H9 (cell line): ENCODE data around the gene PTPN21. TPM values are rescaled to one million over a fixed set of nuclear protein-coding genes. Genes with fewer than 3 reads are reported as not detected.

Source experiments
- DNase-seq: peaks from one replicate; pipeline ENCODE4 v3.0.0-alpha.2; 2017
- H2AFZ ChIP-seq: one replicate; pipeline ENCODE4 v1.6.1; 2013; ENCODE audit warnings: mild to moderate bottlenecking, low read length, control low read depth, moderate library complexity
- H2AK5ac ChIP-seq: 2 replicates; pipeline ENCODE4 v1.6.1; 2013; ENCODE audit warnings: low read length, control low read depth, mixed read lengths; ENCODE audit not compliant: insufficient read length
- H2BK120ac ChIP-seq: one replicate; pipeline ENCODE4 v1.6.1; 2013; ENCODE audit warnings: low read depth, mild to moderate bottlenecking, low read length, control low read depth, inconsistent platforms; ENCODE audit not compliant: poor library complexity, severe bottlenecking
- H2BK12ac ChIP-seq: 2 replicates; pipeline ENCODE4 v1.6.1; 2013; ENCODE audit warnings: low read length, control low read depth, mixed read lengths, low read depth; ENCODE audit not compliant: insufficient read length
- H2BK15ac ChIP-seq: 2 replicates; pipeline ENCODE4 v1.6.1; 2013; ENCODE audit warnings: low read depth, low read length, control low read depth
- H2BK20ac ChIP-seq: one replicate; pipeline ENCODE4 v1.6.1; 2013; ENCODE audit warnings: low read depth, mild to moderate bottlenecking, low read length, control low read depth, inconsistent platforms; ENCODE audit not compliant: poor library complexity, severe bottlenecking
- H2BK5ac ChIP-seq: 2 replicates; pipeline ENCODE4 v1.6.1; 2013; ENCODE audit warnings: low read length, control low read depth, mixed read lengths; ENCODE audit not compliant: insufficient read length
- H3K14ac ChIP-seq: 2 replicates; pipeline ENCODE4 v1.6.1; 2013; ENCODE audit warnings: low read length, control low read depth; ENCODE audit not compliant: insufficient read depth
- H3K18ac ChIP-seq: 2 replicates; pipeline ENCODE4 v1.6.1; 2013; ENCODE audit warnings: low read depth, mild to moderate bottlenecking, mixed read lengths, low read length, control low read depth; ENCODE audit not compliant: insufficient read length
- H3K23ac ChIP-seq: 2 replicates; pipeline ENCODE4 v1.6.1; 2013; ENCODE audit warnings: low read length, control low read depth, mixed read lengths, low read depth; ENCODE audit not compliant: insufficient read length
- H3K23me2 ChIP-seq: 2 replicates; pipeline ENCODE4 v1.6.1; 2013; ENCODE audit warnings: low read depth, mild to moderate bottlenecking, mixed read lengths, low read length, control low read depth; ENCODE audit not compliant: insufficient read length, poor library complexity, severe bottlenecking
- H3K27ac ChIP-seq: 2 replicates; pipeline ENCODE4 v1.5.1; 2013; ENCODE audit warnings: low read length, control low read depth, mixed read lengths, low read depth; ENCODE audit not compliant: insufficient read length
- H3K27me3 ChIP-seq: 2 replicates; pipeline ENCODE4 v1.6.1; 2013; ENCODE audit warnings: low read length, control low read depth, inconsistent platforms; ENCODE audit not compliant: insufficient read depth
- H3K4ac ChIP-seq: 2 replicates; pipeline ENCODE4 v1.6.1; 2013; ENCODE audit warnings: low read depth, mild to moderate bottlenecking, control low read depth, inconsistent platforms, low read length, moderate library complexity
- H3K4me1 ChIP-seq: 2 replicates; pipeline ENCODE4 v1.6.1; 2013; ENCODE audit warnings: low read length, control low read depth, inconsistent platforms; ENCODE audit not compliant: insufficient read depth
- H3K4me2 ChIP-seq: 2 replicates; pipeline ENCODE4 v1.6.1; 2013; ENCODE audit warnings: low read length, control low read depth, mixed read lengths; ENCODE audit not compliant: insufficient read length, insufficient read depth
- H3K56ac ChIP-seq: 2 replicates; pipeline ENCODE4 v1.6.1; 2013; ENCODE audit warnings: low read depth, mild to moderate bottlenecking, mixed read lengths, low read length, control low read depth; ENCODE audit not compliant: insufficient read length
- H3K79me1 ChIP-seq: 2 replicates; pipeline ENCODE4 v1.6.1; 2013; ENCODE audit warnings: low read depth, mild to moderate bottlenecking, moderate library complexity, low read length, control low read depth, inconsistent platforms; ENCODE audit not compliant: insufficient read depth, poor library complexity, severe bottlenecking
- H3K79me2 ChIP-seq: 2 replicates; pipeline ENCODE4 v1.6.1; 2013; ENCODE audit warnings: low read length, control low read depth, inconsistent platforms; ENCODE audit not compliant: insufficient read depth
- H3K9ac ChIP-seq: 2 replicates; pipeline ENCODE4 v1.6.1; 2013; ENCODE audit warnings: low read length, control low read depth, mixed read lengths; ENCODE audit not compliant: insufficient read length; ENCODE audit errors: extremely low read depth
- H3K9me3 ChIP-seq: one replicate; pipeline ENCODE4 v1.6.1; 2013; ENCODE audit warnings: low read depth, low read length, inconsistent platforms; ENCODE audit not compliant: control insufficient read depth
- H3T11ph ChIP-seq: one replicate; pipeline ENCODE4 v1.6.1; 2013; ENCODE audit warnings: mild to moderate bottlenecking, low read length, control low read depth, inconsistent platforms
- H4K20me1 ChIP-seq: one replicate; pipeline ENCODE4 v1.6.1; 2013; ENCODE audit not compliant: control insufficient read depth, insufficient read length, insufficient read depth
- H4K5ac ChIP-seq: 2 replicates; pipeline ENCODE4 v1.6.1; 2013; ENCODE audit warnings: low read depth, mild to moderate bottlenecking, mixed read lengths, low read length, control low read depth; ENCODE audit not compliant: insufficient read length
- H4K8ac ChIP-seq: replicated peaks from 2 replicates; pipeline ENCODE4 v1.6.1; 2013; ENCODE audit warnings: low read length, control low read depth, mixed read lengths, low read depth; ENCODE audit not compliant: insufficient read length
- H4K91ac ChIP-seq: 2 replicates; pipeline ENCODE4 v1.6.1; 2013; ENCODE audit warnings: low read depth, mild to moderate bottlenecking, moderate library complexity, mixed read lengths, low read length, control low read depth; ENCODE audit not compliant: insufficient read length
- H3K27ac Mint-ChIP-seq, 3 experiments: 2 replicates in 2 of 3; 3 replicates in 1 of 3; pipeline ENCODE4 v1.8.0; 2020 to 2021; ENCODE audit warnings: mixed read lengths in 3 of 3, mild to moderate bottlenecking in 1 of 3, moderate library complexity in 1 of 3
- H3K27me3 Mint-ChIP-seq: 2 replicates; pipeline ENCODE4 v1.8.0; 2021; ENCODE audit warnings: low read depth, mild to moderate bottlenecking, moderate library complexity, mixed read lengths
- H3K36me3 Mint-ChIP-seq, 3 experiments: 2 replicates in 2 of 3; 3 replicates in 1 of 3; pipeline ENCODE4 v1.8.0; 2020 to 2021; ENCODE audit warnings: low read depth in 3 of 3, mixed read lengths in 3 of 3; ENCODE audit not compliant: insufficient read depth in 1 of 3
- H3K4me1 Mint-ChIP-seq, 2 experiments: 2 replicates each; pipeline ENCODE4 v1.8.0; 2020; ENCODE audit warnings: mixed read lengths in 2 of 2
- H3K4me3 Mint-ChIP-seq, 2 experiments: 2 replicates in 1 of 2; 3 replicates in 1 of 2; pipeline ENCODE4 v1.8.0; 2020 to 2021; ENCODE audit warnings: mild to moderate bottlenecking in 2 of 2, mixed read lengths in 2 of 2, moderate library complexity in 1 of 2
- H3K9me3 Mint-ChIP-seq, 2 experiments: 2 replicates in 1 of 2; 3 replicates in 1 of 2; pipeline ENCODE4 v1.8.0; 2020; ENCODE audit warnings: mild to moderate bottlenecking in 2 of 2, mixed read lengths in 2 of 2, moderate library complexity in 1 of 2
- CTCF ChIP-seq: fragments of 200-600 bp; sonication (generic); conservative IDR thresholded peaks from 3 replicates; pipeline ENCODE4 v1.8.0; 2021; ENCODE audit warnings: antibody characterized with exemption, mild to moderate bottlenecking
- WGBS: extraction: QIAGEN DNeasy Blood & Tissue Kit; methylation state at CpG from one replicate; pipeline ENCODE4 v1.1.7; 2013; ENCODE audit warnings: missing lambda C conversion rate, low lambda C conversion rate, mixed read lengths; ENCODE audit not compliant: insufficient read length; ENCODE audit errors: extremely low coverage; 5-methylcytosine and 5-hydroxymethylcytosine counted together
- total RNA-seq: library from RNA; stranded (reverse); gene quantifications from 2 replicates; pipeline ENCODE4 v1.2.1, GENCODE V29; 2021

PTPN21 gene
- total RNA-seq, 1 experiment from 2014 or later = 14.3 TPM

- no peak overlapping the region for H3K4me2 ChIP-seq
- no peak overlapping the region for H3K14ac ChIP-seq
- H3K9me3 ChIP-seq = no peaks in the 10 kb centered on the region
- no peak overlapping the region for H2BK15ac ChIP-seq
- no peak overlapping the region for H2BK5ac ChIP-seq
- H3K27me3 ChIP-seq = no peaks in the 10 kb centered on the region
- no peak overlapping the region for H2BK12ac ChIP-seq
- no peaks in the 10 kb centered on the region for H3K79me1 ChIP-seq
- no peak overlapping the region for H3T11ph ChIP-seq
- no peak overlapping the region for H3K18ac ChIP-seq
- WGBS = no CpG with 5 or more reads among the region's 7 CpGs
- Mint-ChIP-seq H3K27me3 (no peaks in the 10 kb centered on the region), H3K27ac (peak overlapping the region in 1 of 3 experiments; percentile 61; a peak in 1 of 7 replicates), H3K9me3 (no peaks in the 10 kb centered on the region), H3K36me3 (peaks cover 12 to 59% (median 58%) of the 10 kb centered on the region in 3 experiments; a peak in 6 of 7 replicates), H3K4me1 (no peaks in the 10 kb centered on the region), H3K4me3 (no peak overlapping the region)
- H3K9ac ChIP-seq = no peak overlapping the region
- H3K4ac ChIP-seq = no peak overlapping the region
- no peaks in the 10 kb centered on the region for H3K23me2 ChIP-seq
- H3K23ac ChIP-seq = no peak overlapping the region
- H4K91ac ChIP-seq = no peak overlapping the region
- H2BK120ac ChIP-seq = no peak overlapping the region
- no peaks in the 10 kb centered on the region for H3K4me1 ChIP-seq
- no peak overlapping the region for H2AFZ ChIP-seq
- TF ChIP-seq CTCF = no peak
- no peak overlapping the region for H3K56ac ChIP-seq
- H4K8ac ChIP-seq = no peak overlapping the region
- no peaks in the 10 kb centered on the region for H3K79me2 ChIP-seq
- H4K5ac ChIP-seq = no peak overlapping the region
- no peak overlapping the region for H2BK20ac ChIP-seq
- H2AK5ac ChIP-seq = no peak overlapping the region
- no peak overlapping the region for H3K27ac ChIP-seq
- no peak for DNase-seq
- no peaks in the 10 kb centered on the region for H4K20me1 ChIP-seq
These were observed 84.0 kb downstream of the PTPN21 start for GRCh38 chr14:88470542-88471440.
